ENCODE measurements around the gene SH3D21.

SH3D21 gene

GRCh38 chr1:36320767-36321118 lies 14.6 kb downstream of the SH3D21 start:
- no peaks in the 10 kb centered on the region; the same call in 1 of the 2 replicates for H3K4me1 ChIP-seq (ENCODE audit: control insufficient read depth, insufficient read depth, low read length)
- H3K4me3 ChIP-seq (ENCODE audit: low read depth, low read length), result no peak overlapping the region
- no peak overlapping the region for H3K27ac ChIP-seq (ENCODE audit: extremely low read depth, low read depth, low read length)
- peaks cover 0 to 44% of the 10 kb centered on the region in 2 experiments; a peak in 1 of 3 replicates for H3K36me3 ChIP-seq (ENCODE audit: control insufficient read depth in 2 of 2, insufficient read depth in 1 of 2, low read length in 2 of 2)
- ChIA-PET CTCF (interaction anchor here (1.5 kb wide), 1 partner anchor 22 kb away, joined by 3 read pairs; no protein-coding TSS in a partner anchor), POLR2A (interaction anchor here (1.7 kb wide), 1 partner anchor 13 kb away, joined by 6 read pairs; no protein-coding TSS in a partner anchor)
- H3K9me3 ChIP-seq (ENCODE audit: control insufficient read depth, insufficient read depth, low read depth, low read length), result no peaks in the 10 kb centered on the region
- no peak for TF ChIP-seq SP3 (tag by site-specific recombination; IDR thresholded peaks at IDR 0.05)
- TF ChIP-seq REST (tag by site-specific recombination; IDR thresholded peaks at IDR 0.05), result no peak

GRCh38 chr1:36321119-36321951 lies 15.2 kb downstream of the SH3D21 start:
- Histone ChIP-seq H3K36me3 (ENCODE audit: control insufficient read depth in 2 of 2, insufficient read depth in 1 of 2, low read length in 2 of 2) (peaks cover 0 to 44% of the 10 kb centered on the region in 2 experiments; a peak in 1 of 3 replicates), H3K27ac (ENCODE audit: extremely low read depth, low read depth, low read length) (no peak overlapping the region), H3K4me3 (ENCODE audit: low read depth, low read length) (no peak overlapping the region), H3K4me1 (ENCODE audit: control insufficient read depth, insufficient read depth, low read length) (no peaks in the 10 kb centered on the region; the same call in 1 of the 2 replicates), H3K9me3 (ENCODE audit: control insufficient read depth, insufficient read depth, low read depth, low read length) (no peaks in the 10 kb centered on the region)
- TF ChIP-seq ZBTB8A (tag by site-specific recombination; IDR thresholded peaks at IDR 0.05) (no peak), IKZF3 (tag by site-specific recombination; IDR thresholded peaks at IDR 0.05) (0 out of 2 replicates have a peak, but pooled peaks have one; percentile 15), KLF1 (tag by site-specific recombination; IDR thresholded peaks at IDR 0.05) (0 out of 2 replicates have a peak, but pooled peaks have one; percentile 11), ZNF600 (tag by site-specific recombination; IDR thresholded peaks at IDR 0.05) (peak; percentile 59)
- POLR2A ChIA-PET, result interaction anchor here (1.7 kb wide), 1 partner anchor 14 kb away, joined by 6 read pairs; no protein-coding TSS in a partner anchor
- CTCF ChIA-PET, result interaction anchor here (1.5 kb wide), 1 partner anchor 21 kb away, joined by 3 read pairs; no protein-coding TSS in a partner anchor

DNA sequence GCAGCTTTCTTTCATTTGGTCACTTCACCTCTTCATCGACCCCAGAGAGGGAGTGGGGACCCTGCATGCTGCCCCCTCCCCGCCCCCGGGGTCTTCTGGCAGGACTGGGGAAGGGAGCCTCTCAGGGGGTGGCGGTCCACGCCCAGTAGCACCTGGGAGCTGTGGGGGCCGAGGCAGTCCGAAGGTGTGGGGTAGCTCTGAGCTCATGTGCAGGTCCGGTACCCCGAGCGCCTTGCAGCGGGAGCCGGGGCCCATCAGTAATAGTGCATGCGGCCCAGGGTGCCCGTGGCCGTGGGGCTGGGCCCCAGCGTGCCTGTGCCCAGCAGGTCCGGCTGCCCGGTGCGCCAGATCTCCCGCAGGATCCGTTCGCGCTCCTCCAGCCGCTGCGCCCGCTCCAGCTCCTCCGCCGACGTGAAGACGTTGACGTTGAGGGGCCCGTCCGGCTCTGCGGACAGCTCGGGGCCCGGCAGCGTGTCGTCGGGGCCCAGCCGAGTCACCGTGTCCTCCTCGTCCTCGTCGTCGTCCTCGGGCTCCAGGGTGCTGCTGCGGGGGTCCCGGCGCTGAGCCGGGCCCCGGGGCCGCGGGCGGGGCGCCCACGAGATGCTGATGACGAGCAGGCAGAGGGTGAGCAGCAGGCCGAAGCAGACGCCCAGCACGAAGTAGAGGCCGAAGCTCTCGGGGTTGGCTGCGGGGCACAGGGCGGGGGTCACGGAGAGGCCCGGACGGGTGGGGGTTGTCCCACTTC lies 16.0 kb downstream of the SH3D21 start:
- POLR2A ChIA-PET, result interaction anchor here (1.7 to 2.1 kb wide), 2 partner anchors 15 to 16 kb away, joined by 6 to 11 read pairs; partner anchors contain the start of gene SH3D21
- Histone ChIP-seq H3K4me3 (ENCODE audit: low read depth, low read length) (no peak overlapping the region), H3K36me3 (ENCODE audit: control insufficient read depth in 2 of 2, insufficient read depth in 1 of 2, low read length in 2 of 2) (peaks cover 0 to 35% of the 10 kb centered on the region in 2 experiments; a peak in 1 of 3 replicates), H3K9me3 (ENCODE audit: control insufficient read depth, insufficient read depth, low read depth, low read length) (no peaks in the 10 kb centered on the region), H3K4me1 (ENCODE audit: control insufficient read depth, insufficient read depth, low read length) (no peaks in the 10 kb centered on the region; the same call in 1 of the 2 replicates), H3K27ac (ENCODE audit: extremely low read depth, low read depth, low read length) (no peak overlapping the region)
- TF ChIP-seq ZNF23 (tag by site-specific recombination; IDR thresholded peaks at IDR 0.05; ENCODE audit: borderline replicate concordance), result no peak
- TF ChIP-seq EGR2 (tag by site-specific recombination; IDR thresholded peaks at IDR 0.05; ENCODE audit: low read depth), result 0 out of 2 replicates have a peak, but pooled peaks have one; percentile 12
- TF ChIP-seq ZNF624 (tag by site-specific recombination; IDR thresholded peaks at IDR 0.05), result no peak
- TF ChIP-seq ZBTB49 (tag by site-specific recombination; IDR thresholded peaks at IDR 0.05; ENCODE audit: low read depth), result no peak
- TF ChIP-seq ZNF473 (tag by site-specific recombination; IDR thresholded peaks at IDR 0.05), result no peak
- CTCF ChIA-PET, result interaction anchor here (0.6 to 1.5 kb wide), 2 partner anchors 20 to 436 kb away, joined by 3 read pairs; no protein-coding TSS in a partner anchor

All from HEK293 (cell line).